Stimulated activated effector memory CD8-positive, alpha-beta T cell treated with anti-CD3 and anti-CD28 coated beads, Interleukin-12 subunit alpha, Interleukin-12 subunit beta, amount 100 ng/mL, for 72 hours (primary cell): ENCODE results near the gene DIAPH3.

Experiments
- ATAC-seq: fragments of 150-1000 bp; cut with Tn5 transposase; 2 replicates; pipeline ENCODE4 v1.10.0; 2021
- DNase-seq, 2 donors: peaks; one replicate each; pipeline ENCODE4 v3.0.0; 2021 to 2022; ENCODE audit warnings: low spot score in 2 of 2
- H3K27ac Mint-ChIP-seq: one replicate; pipeline ENCODE4 v1.8.0; 2022; ENCODE audit warnings: mild to moderate bottlenecking, mixed read lengths
- H3K36me3 Mint-ChIP-seq: one replicate; pipeline ENCODE4 v1.8.0; 2022; ENCODE audit warnings: mild to moderate bottlenecking, mixed read lengths
- H3K4me1 Mint-ChIP-seq: one replicate; pipeline ENCODE4 v1.8.0; 2022; ENCODE audit warnings: mixed read lengths
- H3K4me3 Mint-ChIP-seq: one replicate; pipeline ENCODE4 v1.8.0; 2022; ENCODE audit warnings: mild to moderate bottlenecking, mixed read lengths
- H3K9me3 Mint-ChIP-seq: one replicate; pipeline ENCODE4 v1.8.0; 2022; ENCODE audit warnings: mixed read lengths

DIAPH3 gene

DNA sequence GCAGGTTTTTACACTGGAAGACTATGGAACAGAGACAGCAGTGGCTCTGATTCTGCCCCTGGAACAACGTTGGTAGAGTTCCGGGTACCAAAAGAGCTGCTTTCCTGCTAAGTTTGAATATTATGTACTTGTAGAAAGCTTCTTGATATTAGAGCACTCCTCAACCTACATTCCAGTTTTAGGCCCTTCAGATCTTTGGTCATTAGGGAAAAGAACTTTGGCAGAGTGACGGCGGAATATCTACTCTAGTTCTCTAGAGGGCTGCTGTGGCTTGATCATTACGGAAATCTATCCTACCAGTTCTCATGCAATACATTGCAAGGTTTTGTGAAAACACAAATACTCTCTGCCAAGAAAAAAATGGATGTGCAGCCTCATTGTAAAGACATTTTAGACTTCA lies 415.7 kb downstream of the DIAPH3 start:
- H3K4me1 Mint-ChIP-seq = no peaks in the 10 kb centered on the region
- no peak overlapping the region for H3K4me3 Mint-ChIP-seq
- no peaks in the 10 kb centered on the region for H3K36me3 Mint-ChIP-seq
- no peaks in the 10 kb centered on the region for H3K9me3 Mint-ChIP-seq
- no peak for DNase-seq
- no peak for ATAC-seq
- no peak overlapping the region for H3K27ac Mint-ChIP-seq

- Mint-ChIP-seq H3K9me3 (no peaks in the 10 kb centered on the region), H3K27ac (no peak overlapping the region), H3K36me3 (no peaks in the 10 kb centered on the region), H3K4me1 (no peaks in the 10 kb centered on the region), H3K4me3 (no peak overlapping the region)
- ATAC-seq (peak; percentile 53), DNase-seq (no peak)
Measured at GRCh38 chr13:59747529-59747928, 416.2 kb downstream of the DIAPH3 start.

- peak; percentile 72 for ATAC-seq
- Mint-ChIP-seq H3K36me3 (no peaks in the 10 kb centered on the region), H3K27ac (no peak overlapping the region), H3K4me3 (no peak overlapping the region), H3K4me1 (no peaks in the 10 kb centered on the region), H3K9me3 (no peaks in the 10 kb centered on the region)
- DNase-seq = no peak
Measured at GRCh38 chr13:59746291-59746962, 417.3 kb downstream of the DIAPH3 start.

DNA sequence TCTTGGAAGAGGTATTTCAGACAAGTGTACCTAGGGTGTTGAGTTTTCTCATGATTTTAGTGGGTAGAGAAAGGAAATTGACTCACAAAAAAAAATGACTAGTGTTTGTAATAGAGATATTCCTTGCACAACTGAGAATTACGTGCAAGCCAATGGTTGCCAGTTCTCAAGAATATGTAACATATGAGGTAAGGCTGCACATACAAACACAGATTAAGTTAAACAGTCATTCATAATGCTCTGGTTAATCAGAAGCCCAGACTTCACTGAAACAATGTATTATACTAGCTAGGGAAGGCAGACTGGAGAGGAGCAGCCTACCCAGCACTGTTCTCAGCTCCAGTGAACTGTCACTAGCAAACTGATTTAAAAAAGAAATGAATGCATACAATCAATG lies 418.3 kb downstream of the DIAPH3 start:
- Mint-ChIP-seq H3K27ac (no peak overlapping the region), H3K4me1 (no peaks in the 10 kb centered on the region), H3K4me3 (no peak overlapping the region), H3K9me3 (no peaks in the 10 kb centered on the region), H3K36me3 (no peaks in the 10 kb centered on the region)
- DNase-seq (no peak), ATAC-seq (peak; percentile 20)

DNA sequence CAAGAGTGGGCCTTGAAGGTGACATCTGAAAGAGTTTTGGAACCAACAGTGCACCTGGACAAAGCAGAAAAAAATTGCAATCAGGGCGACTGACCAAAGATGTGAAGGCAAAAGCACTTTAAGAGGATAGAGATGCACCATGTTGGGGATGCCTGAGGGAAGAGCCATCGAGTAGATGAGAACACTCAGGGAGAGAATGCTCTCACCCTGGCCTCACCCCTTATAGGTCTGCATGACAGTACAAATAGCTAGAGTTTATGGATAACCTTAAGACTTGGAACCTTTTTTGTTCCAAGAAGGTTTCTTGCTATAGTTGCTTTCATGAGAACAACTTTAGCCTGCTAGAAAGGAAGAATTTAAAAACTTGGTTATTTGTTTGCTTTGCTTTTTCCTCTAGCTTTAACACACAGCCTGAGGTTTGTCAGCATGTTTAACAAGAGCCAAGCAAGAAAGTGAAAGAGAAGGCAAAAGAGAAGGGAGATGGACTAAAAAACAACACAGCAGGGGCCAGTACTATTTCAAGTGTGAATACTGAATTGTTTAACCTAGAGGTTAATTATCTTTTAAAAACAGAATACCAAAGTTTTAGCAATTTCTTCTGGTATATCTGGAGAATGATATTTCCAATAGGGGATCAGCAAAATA lies 418.9 kb downstream of the DIAPH3 start:
- ATAC-seq (no peak), DNase-seq (no peak)
- Mint-ChIP-seq H3K4me1 (no peaks in the 10 kb centered on the region), H3K36me3 (no peaks in the 10 kb centered on the region), H3K9me3 (no peaks in the 10 kb centered on the region), H3K27ac (no peak overlapping the region), H3K4me3 (no peak overlapping the region)

DNA sequence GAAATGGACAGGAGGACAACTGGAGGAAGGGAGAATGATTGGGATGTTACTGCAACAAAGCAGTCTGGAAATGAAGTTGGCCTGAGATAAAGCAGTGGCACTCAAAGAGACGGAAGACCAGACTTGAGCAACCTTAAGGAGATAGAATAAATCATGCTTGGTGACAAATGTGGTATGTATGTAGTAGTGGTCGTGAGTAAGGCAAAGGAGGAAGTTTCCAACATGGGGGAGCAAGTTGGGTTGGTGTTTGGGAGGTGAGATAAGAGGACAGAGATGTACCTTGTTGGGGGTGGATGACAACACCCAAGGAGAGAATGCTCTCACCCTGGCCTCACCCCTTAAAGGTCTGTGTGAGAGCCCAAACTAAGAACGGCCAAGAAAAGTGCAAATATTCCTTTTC lies 420.5 kb downstream of the DIAPH3 start:
- Mint-ChIP-seq H3K4me1 (no peaks in the 10 kb centered on the region), H3K4me3 (no peak overlapping the region)
- no peak for ATAC-seq

DNA sequence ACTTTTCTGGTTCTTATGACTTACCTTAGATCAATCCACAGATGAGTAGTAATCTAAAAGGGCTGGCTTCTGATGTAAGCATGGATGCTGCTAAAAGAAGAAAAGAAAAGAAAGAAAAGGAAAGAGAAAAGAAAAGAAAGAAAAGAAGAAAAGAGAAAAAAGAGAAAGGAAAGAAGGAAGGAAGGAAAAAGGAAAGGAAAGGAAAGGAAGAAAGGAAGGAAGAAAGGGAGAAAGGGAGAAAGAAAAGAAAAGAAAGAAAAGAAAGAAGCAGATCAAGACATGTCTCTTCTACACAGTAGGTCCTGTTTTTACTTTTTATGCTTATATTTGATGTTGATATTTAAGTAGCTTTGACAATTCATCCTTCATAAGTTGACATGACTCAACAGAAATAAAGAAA lies 421.3 kb downstream of the DIAPH3 start:
- H3K27ac Mint-ChIP-seq = no peak overlapping the region
- H3K9me3 Mint-ChIP-seq = no peaks in the 10 kb centered on the region
- no peak for DNase-seq
- H3K4me1 Mint-ChIP-seq = no peaks in the 10 kb centered on the region
- no peak for ATAC-seq
- H3K36me3 Mint-ChIP-seq = no peaks in the 10 kb centered on the region
- no peak overlapping the region for H3K4me3 Mint-ChIP-seq

More for the DNA sequence above, 420.5 kb downstream of the DIAPH3 start:
- DNase-seq = no peak
- Mint-ChIP-seq H3K36me3 (no peaks in the 10 kb centered on the region), H3K9me3 (no peaks in the 10 kb centered on the region), H3K27ac (no peak overlapping the region)

- Mint-ChIP-seq H3K27ac (no peak overlapping the region), H3K9me3 (no peaks in the 10 kb centered on the region)
Measured at GRCh38 chr13:59738921-59739320, 424.8 kb downstream of the DIAPH3 start.

GRCh38 chr13:59734393-59734792 lies 429.3 kb downstream of the DIAPH3 start:
- no peak overlapping the region for H3K27ac Mint-ChIP-seq
- ATAC-seq (peak; percentile 95), DNase-seq (no peak)
- H3K4me1 Mint-ChIP-seq = no peaks in the 10 kb centered on the region
- no peak overlapping the region for H3K4me3 Mint-ChIP-seq
- no peaks in the 10 kb centered on the region for H3K36me3 Mint-ChIP-seq
- no peaks in the 10 kb centered on the region for H3K9me3 Mint-ChIP-seq

More at GRCh38 chr13:59738921-59739320, 424.8 kb downstream of the DIAPH3 start:
- H3K4me3 Mint-ChIP-seq = no peak overlapping the region
- H3K4me1 Mint-ChIP-seq = no peaks in the 10 kb centered on the region
- ATAC-seq (no peak), DNase-seq (no peak)
- no peaks in the 10 kb centered on the region for H3K36me3 Mint-ChIP-seq

DNA sequence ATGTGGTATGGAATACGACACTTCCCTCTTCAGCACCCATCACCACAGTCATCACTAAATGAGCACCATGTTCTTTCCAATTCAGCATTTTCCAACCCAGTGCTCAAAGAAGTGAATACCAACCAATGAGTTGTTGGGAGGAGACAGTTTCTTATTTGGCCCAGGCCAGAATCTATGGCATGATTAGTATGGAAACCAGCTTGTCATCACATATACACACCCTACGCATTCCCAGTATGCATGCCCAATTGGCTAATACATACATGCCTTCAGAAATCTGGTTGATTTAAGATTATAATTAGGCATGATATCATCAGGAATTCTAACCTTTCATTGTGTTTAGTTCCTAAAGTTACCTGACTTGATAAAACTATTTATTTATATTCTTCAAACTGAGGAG lies 430.0 kb downstream of the DIAPH3 start:
- Mint-ChIP-seq H3K27ac (no peak overlapping the region), H3K4me1 (no peaks in the 10 kb centered on the region), H3K36me3 (no peaks in the 10 kb centered on the region), H3K9me3 (no peaks in the 10 kb centered on the region), H3K4me3 (no peak overlapping the region)
- ATAC-seq (no peak), DNase-seq (no peak)

DNA sequence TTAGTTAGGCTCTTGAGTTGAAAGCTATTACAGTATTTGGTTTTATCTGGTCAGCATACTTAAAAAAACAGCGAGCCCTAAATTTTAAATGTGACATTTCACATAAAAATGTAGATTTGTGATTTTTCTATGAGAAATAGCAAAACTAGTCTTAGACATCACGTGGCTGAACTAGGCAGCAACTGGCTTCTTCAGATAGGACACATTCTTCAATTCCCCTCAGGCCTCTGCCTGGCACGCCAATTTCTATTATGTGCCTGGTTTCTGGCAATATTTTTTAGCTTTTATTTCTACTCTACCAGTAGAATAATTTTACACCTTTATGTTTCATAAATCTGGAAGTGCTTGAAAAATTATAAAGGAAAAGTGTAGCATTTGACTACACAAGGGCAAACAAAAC lies 433.7 kb downstream of the DIAPH3 start:
- ATAC-seq = no peak
- H3K9me3 Mint-ChIP-seq = no peaks in the 10 kb centered on the region
- no peak overlapping the region for H3K4me3 Mint-ChIP-seq
- H3K4me1 Mint-ChIP-seq = no peaks in the 10 kb centered on the region
- no peaks in the 10 kb centered on the region for H3K36me3 Mint-ChIP-seq
- H3K27ac Mint-ChIP-seq = no peak overlapping the region
- no peak for DNase-seq

DNA sequence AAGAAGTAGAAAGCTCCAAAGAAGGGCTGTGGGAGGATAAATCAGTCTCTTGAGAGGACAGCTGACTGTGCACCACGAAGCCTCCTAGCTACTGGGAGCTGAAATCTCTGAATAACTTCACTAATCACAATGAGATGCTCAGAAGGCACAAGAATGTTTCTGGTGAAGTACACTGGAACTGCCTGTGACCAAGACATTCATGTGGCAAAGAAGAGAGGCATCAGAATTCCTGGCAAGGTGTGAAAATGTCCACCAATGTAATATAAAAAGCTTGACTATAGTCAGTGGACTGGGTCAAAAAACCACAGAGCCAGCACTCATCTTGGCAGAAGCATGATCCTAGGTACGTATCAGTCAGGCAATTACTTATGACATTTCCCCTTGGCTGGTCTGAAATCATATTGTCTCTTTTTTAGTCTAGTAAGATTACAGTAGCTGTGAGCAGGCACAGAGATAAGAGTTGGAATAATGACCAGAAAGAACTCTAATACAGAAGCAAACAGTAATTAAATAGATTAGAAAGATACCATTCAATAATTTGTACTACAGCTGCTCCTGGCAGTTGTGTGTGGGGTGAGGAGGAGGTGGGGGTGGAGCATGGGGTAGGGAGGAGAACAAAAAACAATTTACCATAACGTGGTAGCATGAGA lies 434.7 kb downstream of the DIAPH3 start:
- no peak for ATAC-seq

GRCh38 chr13:59721926-59722910 lies 441.5 kb downstream of the DIAPH3 start:
- H3K4me1 Mint-ChIP-seq = no peaks in the 10 kb centered on the region

More for the DNA sequence above, 434.7 kb downstream of the DIAPH3 start:
- no peaks in the 10 kb centered on the region for H3K9me3 Mint-ChIP-seq
- no peaks in the 10 kb centered on the region for H3K36me3 Mint-ChIP-seq
- no peaks in the 10 kb centered on the region for H3K4me1 Mint-ChIP-seq
- DNase-seq = no peak
- no peak overlapping the region for H3K27ac Mint-ChIP-seq
- H3K4me3 Mint-ChIP-seq = no peak overlapping the region

DNA sequence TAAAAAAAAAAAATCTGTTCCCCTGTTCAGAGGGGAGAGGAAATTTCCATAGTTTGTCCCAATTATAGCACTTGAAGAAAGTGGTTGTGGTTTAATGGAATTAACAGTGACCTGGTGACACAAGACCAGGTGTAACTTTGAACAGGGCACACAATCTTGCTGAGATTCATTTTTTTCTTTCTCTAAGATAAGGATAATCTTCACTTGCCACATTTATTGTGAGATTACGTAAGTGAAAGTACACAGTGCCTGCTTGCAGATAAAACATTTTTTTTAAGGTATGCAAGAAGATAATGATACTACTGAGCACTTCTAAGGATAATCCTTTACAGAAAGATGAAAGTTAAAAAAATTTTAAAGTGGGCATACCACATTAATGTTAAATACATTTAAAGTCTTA lies 448.1 kb downstream of the DIAPH3 start:
- no peak overlapping the region for H3K4me3 Mint-ChIP-seq
- H3K36me3 Mint-ChIP-seq = no peaks in the 10 kb centered on the region
- H3K4me1 Mint-ChIP-seq = no peaks in the 10 kb centered on the region
- ATAC-seq = no peak
- no peaks in the 10 kb centered on the region for H3K9me3 Mint-ChIP-seq
- no peak for DNase-seq
- no peak overlapping the region for H3K27ac Mint-ChIP-seq

More at GRCh38 chr13:59721926-59722910, 441.5 kb downstream of the DIAPH3 start:
- ATAC-seq (peak; percentile 43), DNase-seq (no peak)
- H3K36me3 Mint-ChIP-seq = no peaks in the 10 kb centered on the region
- H3K27ac Mint-ChIP-seq = no peak overlapping the region
- H3K4me3 Mint-ChIP-seq = no peak overlapping the region
- no peaks in the 10 kb centered on the region for H3K9me3 Mint-ChIP-seq
